ENCODE results near the gene FHL1. TPM values are rescaled to one million over a fixed set of nuclear protein-coding genes. Genes with fewer than 3 reads are reported as not detected.

The FHL1 gene
- total and polyA plus RNA-seq, 2 donors (not counting 3 experiments of a cell fraction or from before 2014, with no cell fraction given), result 50.6 to 59.4 TPM

DNA sequence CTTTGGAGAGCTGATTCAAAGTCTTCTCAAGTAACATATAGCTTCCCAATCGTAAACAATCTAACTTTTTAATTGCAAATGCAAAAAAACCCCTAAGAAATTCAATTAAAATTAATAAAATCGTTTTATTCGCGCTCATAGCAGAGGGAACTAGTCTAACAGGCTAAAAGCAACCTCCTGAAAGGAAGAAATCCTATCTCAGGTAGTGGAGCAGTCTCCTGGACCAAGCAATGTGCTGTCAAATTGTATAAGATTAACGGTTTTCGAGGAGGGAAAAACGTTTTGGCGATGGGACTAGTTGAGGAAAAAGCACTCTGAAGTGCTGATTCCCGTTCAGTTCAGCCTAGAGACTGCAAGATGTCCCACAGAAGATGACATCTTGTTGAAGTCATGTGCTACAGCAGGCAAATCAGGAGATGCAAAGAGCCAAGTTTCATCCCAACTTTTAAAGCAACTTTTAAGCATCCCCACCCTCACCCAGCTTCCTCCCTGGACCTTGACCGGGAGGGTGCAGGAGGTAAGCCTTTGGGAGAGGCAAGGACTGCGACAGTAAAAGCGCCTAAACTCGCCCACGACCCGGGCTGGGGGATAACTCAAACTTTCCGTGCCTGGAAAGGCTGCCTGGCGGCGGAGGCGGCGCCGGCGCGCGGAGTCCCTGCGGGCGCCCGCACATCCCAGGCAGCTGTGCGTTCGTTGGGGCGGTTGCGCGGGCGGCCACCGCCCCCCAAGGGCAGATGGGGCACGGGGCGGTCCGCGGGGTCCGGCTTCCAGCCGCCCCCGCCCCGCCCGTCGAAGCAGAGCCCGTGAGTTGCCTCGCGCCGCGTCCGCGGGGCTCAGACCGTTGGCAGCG, 103.1 kb downstream of the FHL1 start:
- intact Hi-C loops (cut with micrococcal nuclease), result loop anchor here (1.0 kb wide), 2 partner anchors 9 to 18 kb away; no protein-coding TSS in a partner anchor
- dilution Hi-C loops (cut with MboI; ENCODE audit: extremely low pct_ligation_motif_present, low sequenced_read_pairs), result no loop called here
- BruUV-seq (replicated peaks), result TSS peak; percentile 36
- DNase-seq (ENCODE audit: low read depth, low spot score), result peak; percentile 41
- FAIRE-seq, result no peak
- POLR2A ChIA-PET, result no interaction called here
- H3K4me2 ChIP-seq (ENCODE audit: insufficient read depth, low read length), result peak overlapping the region; percentile 64
- H3K9me1 ChIP-seq (replicated peaks; ENCODE audit: control insufficient read depth, extremely low read depth, insufficient read depth, low read length), result no peaks in the 10 kb centered on the region
- H3K79me2 ChIP-seq (ENCODE audit: control insufficient read depth, insufficient read depth, low read length), result peaks cover 18% of the 10 kb centered on the region
- no peaks in the 10 kb centered on the region for H4K20me1 ChIP-seq (replicated peaks; ENCODE audit: control insufficient read depth, extremely low read depth, insufficient read depth, low read length)
- peak overlapping the region; percentile 84 for H2AFZ ChIP-seq (ENCODE audit: low read depth, low read length)
- CTCF ChIA-PET, result interaction anchor here (1.0 to 5.0 kb wide), 4 partner anchors 10 to 222 kb away, joined by 3 to 21 read pairs (median 4); no protein-coding TSS in a partner anchor
- peak overlapping the region; percentile 89 for H3K9ac ChIP-seq (replicated peaks; ENCODE audit: extremely low read depth, insufficient read depth, low read length)
- H3K27me3 ChIP-seq (ENCODE audit: control insufficient read depth in 2 of 2, insufficient read depth in 2 of 2, low read length in 2 of 2), result no peaks in the 10 kb centered on the region
- no peaks in the 10 kb centered on the region for H3K36me3 ChIP-seq (ENCODE audit: control insufficient read depth in 2 of 2, extremely low read depth in 1 of 2, insufficient read depth in 2 of 2, low read length in 2 of 2)
- H3K9me3 ChIP-seq (replicated peaks; ENCODE audit: control insufficient read depth, insufficient read depth, low read length), result no peaks in the 10 kb centered on the region
- H3K4me1 ChIP-seq (ENCODE audit: control insufficient read depth, extremely low read depth, insufficient read depth, low read length), result peaks cover 9% of the 10 kb centered on the region
- peak overlapping the region; percentile 70 for H3K27ac ChIP-seq (ENCODE audit: insufficient read depth, low read depth, low read length)
- H3K4me3 ChIP-seq (replicated peaks in 1 of 3; ENCODE audit: insufficient read depth in 1 of 3, low read depth in 1 of 3, low read length in 3 of 3), result peak overlapping the region; percentile 69 to 84 (median 74)
- TF ChIP-seq FOS (IDR thresholded peaks at IDR 0.05; ENCODE audit: borderline replicate concordance, insufficient read depth, low read length) (no peak), EZH2 (IDR thresholded peaks at IDR 0.05; ENCODE audit: borderline replicate concordance, low read depth, low read length, severe bottlenecking) (no peak), POLR2AphosphoS5 (IDR thresholded peaks at IDR 0.05; ENCODE audit: insufficient read depth, low read depth, low read length) (no peak), MYC (IDR thresholded peaks at IDR 0.05; ENCODE audit: low read depth, low read length) (no peak), POLR2A (IDR thresholded peaks at IDR 0.05; ENCODE audit: low read depth, low read length) (no peak), JUN (IDR thresholded peaks at IDR 0.05; ENCODE audit: borderline replicate concordance, insufficient read depth, insufficient read length, low read depth) (no peak), GATA2 (IDR thresholded peaks at IDR 0.05; ENCODE audit: insufficient read depth, insufficient read length, low read depth, low read length) (no peak)
- TF ChIP-seq, protein P1, sequence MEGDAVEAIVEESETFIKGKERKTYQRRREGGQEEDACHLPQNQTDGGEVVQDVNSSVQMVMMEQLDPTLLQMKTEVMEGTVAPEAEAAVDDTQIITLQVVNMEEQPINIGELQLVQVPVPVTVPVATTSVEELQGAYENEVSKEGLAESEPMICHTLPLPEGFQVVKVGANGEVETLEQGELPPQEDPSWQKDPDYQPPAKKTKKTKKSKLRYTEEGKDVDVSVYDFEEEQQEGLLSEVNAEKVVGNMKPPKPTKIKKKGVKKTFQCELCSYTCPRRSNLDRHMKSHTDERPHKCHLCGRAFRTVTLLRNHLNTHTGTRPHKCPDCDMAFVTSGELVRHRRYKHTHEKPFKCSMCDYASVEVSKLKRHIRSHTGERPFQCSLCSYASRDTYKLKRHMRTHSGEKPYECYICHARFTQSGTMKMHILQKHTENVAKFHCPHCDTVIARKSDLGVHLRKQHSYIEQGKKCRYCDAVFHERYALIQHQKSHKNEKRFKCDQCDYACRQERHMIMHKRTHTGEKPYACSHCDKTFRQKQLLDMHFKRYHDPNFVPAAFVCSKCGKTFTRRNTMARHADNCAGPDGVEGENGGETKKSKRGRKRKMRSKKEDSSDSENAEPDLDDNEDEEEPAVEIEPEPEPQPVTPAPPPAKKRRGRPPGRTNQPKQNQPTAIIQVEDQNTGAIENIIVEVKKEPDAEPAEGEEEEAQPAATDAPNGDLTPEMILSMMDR (IDR thresholded peaks at IDR 0.05; ENCODE audit: extremely low read depth in 1 of 2, insufficient read depth in 1 of 2, low read depth in 1 of 2, low read length in 2 of 2), result no peak
- TF ChIP-seq, protein P2, sequence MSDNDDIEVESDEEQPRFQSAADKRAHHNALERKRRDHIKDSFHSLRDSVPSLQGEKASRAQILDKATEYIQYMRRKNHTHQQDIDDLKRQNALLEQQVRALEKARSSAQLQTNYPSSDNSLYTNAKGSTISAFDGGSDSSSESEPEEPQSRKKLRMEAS (IDR thresholded peaks at IDR 0.05; ENCODE audit: insufficient read depth, insufficient read length), result no peak
